ENCODE data around the gene SPAG8.
A peak's percentile ranks its signal among the peaks of the same experiment; 100 is the strongest.

Gene SPAG8

DNA sequence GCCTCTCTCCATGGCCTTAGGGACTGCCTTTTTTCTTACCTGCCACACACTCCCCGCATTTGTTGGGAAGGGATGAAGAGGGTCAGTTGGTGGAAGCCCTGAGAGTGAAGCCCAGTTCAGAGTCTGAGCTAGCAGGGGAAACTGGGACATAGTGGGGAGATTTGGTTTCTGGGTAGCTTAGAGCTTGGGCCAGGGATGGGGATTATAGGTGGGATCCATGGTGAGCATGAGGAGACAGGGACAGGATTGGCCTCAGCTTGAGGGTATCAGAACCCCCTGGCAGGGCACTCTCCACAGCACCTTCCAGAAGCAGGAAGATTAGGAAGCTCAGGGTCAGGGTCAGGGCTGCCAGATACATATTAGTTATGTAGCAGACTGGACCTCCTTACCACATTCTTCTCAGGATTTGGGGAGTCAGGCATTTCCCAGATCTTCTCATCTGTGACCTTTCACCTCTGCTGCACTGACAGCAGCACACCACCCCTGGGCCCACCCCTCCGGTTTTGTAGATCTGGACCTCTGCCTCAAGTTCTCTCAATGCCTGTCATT lies 40.3 kb upstream of the SPAG8 start:
- Histone ChIP-seq H3K4me1 (ENCODE audit: control insufficient read depth in 1 of 2, insufficient read depth in 2 of 2, low read length in 2 of 2) (no peaks in the 10 kb centered on the region), H3K9ac (ENCODE audit: low read depth in 1 of 2, low read length in 2 of 2) (no peak overlapping the region), H3K4me3 (ENCODE audit: low read depth in 1 of 2, low read length in 2 of 2) (no peak overlapping the region), H3K36me3 (ENCODE audit: control insufficient read depth in 1 of 2, insufficient read depth in 2 of 2, low read length in 2 of 2) (peaks cover 0 to 2% of the 10 kb centered on the region in 2 donors), H3K27ac (ENCODE audit: low read depth, low read length) (no peak overlapping the region), H3K27me3 (ENCODE audit: control insufficient read depth in 1 of 2, insufficient read depth in 2 of 2, low read length in 2 of 2) (no peaks in the 10 kb centered on the region), H3K9me3 (ENCODE audit: control insufficient read depth in 1 of 2, low read length in 2 of 2) (no peaks in the 10 kb centered on the region)

DNA sequence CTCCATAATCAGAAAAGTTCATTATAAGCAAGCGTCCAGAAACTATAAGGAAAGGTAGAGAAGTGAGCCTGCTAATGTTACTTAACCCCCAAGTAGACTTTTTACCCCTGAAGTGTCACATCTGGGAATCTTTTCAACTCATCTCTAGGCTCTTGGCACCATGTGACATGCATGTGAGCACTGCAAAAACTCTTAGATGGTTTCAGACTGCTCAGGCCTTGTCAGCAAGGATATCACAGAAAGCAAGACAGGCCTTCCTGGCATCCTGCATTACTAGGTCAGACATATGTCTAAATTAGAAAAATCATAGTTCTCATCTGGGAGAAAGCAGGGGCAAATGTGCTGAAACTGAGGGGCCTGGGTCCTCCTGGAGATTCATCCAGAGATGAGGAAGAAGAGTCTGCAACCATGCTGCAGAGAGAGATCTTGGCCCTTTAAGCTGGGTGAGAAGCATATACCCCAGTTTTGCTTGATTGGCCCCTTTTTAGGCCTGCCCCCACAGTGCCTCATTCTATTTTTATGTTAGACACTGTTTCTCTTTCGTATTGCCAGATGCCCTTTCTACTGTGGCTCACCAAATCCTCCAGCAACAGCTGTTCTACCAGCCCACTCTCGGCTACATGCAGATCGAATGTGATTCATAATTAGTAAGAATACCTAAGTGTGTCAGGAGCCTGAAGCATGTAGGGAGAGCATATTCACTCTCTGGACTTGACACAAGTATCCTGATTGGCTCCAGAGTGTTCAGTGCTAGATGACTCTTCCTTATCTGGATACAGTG lies 35.9 kb upstream of the SPAG8 start:
- no peaks in the 10 kb centered on the region for H3K27me3 ChIP-seq (ENCODE audit: control insufficient read depth in 1 of 2, insufficient read depth in 2 of 2, low read length in 2 of 2)
- H3K4me1 ChIP-seq (ENCODE audit: control insufficient read depth in 1 of 2, insufficient read depth in 2 of 2, low read length in 2 of 2), result peaks cover 15 to 18% of the 10 kb centered on the region in 2 donors
- H3K36me3 ChIP-seq (ENCODE audit: control insufficient read depth in 1 of 2, insufficient read depth in 2 of 2, low read length in 2 of 2), result peaks cover 8 to 11% of the 10 kb centered on the region in 2 donors
- H3K4me3 ChIP-seq (ENCODE audit: low read depth in 1 of 2, low read length in 2 of 2), result no peak overlapping the region
- H3K9ac ChIP-seq (ENCODE audit: low read depth in 1 of 2, low read length in 2 of 2), result no peak overlapping the region
- no peaks in the 10 kb centered on the region for H3K9me3 ChIP-seq (ENCODE audit: control insufficient read depth in 1 of 2, low read length in 2 of 2)
- no peak overlapping the region for H3K27ac ChIP-seq (ENCODE audit: low read depth, low read length)

DNA sequence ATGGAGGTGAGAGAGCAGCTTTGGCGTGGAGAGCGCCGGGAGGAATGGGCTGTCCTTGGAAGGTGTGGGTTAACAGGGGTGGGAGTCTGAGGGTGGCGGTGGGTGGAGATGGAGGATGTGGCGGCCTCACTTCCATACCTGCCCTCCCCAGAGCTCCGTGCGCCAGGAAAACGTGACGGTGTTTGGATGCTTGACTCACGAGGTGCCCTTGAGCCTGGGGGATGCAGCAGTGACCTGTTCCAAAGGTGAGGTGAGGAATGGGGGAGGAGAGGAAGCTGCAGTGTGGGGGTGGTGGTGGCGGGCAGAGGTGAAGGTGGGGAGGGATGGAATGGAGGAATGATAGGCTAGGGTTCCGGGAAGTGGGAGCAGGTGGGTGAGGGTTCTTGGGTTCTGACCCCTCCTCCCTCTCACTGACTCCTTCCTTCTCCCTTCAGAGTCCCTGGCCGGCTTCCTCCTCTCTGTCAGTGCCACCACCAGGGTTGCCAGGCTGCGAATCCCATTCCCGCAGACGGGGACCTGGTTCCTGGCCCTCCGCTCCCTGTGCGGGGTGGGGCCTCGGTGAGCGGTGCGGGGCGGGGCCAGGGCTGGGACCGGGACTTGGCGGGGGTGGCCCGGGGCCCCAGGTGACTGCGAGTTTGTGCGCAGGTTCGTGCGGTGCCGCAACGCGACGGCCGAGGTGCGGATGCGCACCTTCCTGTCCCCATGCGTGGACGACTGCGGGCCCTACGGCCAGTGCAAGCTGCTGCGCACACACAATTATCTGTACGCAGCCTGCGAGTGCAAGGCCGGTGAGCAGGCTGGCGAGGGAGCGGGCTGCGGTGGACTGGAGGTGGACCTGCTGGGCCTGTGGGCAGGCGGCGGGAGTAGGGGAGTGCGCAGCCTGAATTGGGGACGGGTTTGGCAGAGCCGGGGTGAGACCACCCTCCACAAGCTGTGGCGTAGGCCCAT lies 34.0 kb upstream of the SPAG8 start:
- H3K9me3 ChIP-seq (ENCODE audit: control insufficient read depth in 1 of 2, low read length in 2 of 2), result no peaks in the 10 kb centered on the region
- H3K27ac ChIP-seq (ENCODE audit: low read depth, low read length), result no peak overlapping the region
- H3K9ac ChIP-seq (ENCODE audit: low read depth in 1 of 2, low read length in 2 of 2), result no peak overlapping the region
- no peak overlapping the region for H3K4me3 ChIP-seq (ENCODE audit: low read depth in 1 of 2, low read length in 2 of 2)
- H3K36me3 ChIP-seq (ENCODE audit: control insufficient read depth in 1 of 2, insufficient read depth in 2 of 2, low read length in 2 of 2), result peaks cover 8 to 11% of the 10 kb centered on the region in 2 donors
- peaks cover 15 to 18% of the 10 kb centered on the region in 2 donors for H3K4me1 ChIP-seq (ENCODE audit: control insufficient read depth in 1 of 2, insufficient read depth in 2 of 2, low read length in 2 of 2)
- no peaks in the 10 kb centered on the region for H3K27me3 ChIP-seq (ENCODE audit: control insufficient read depth in 1 of 2, insufficient read depth in 2 of 2, low read length in 2 of 2)

DNA sequence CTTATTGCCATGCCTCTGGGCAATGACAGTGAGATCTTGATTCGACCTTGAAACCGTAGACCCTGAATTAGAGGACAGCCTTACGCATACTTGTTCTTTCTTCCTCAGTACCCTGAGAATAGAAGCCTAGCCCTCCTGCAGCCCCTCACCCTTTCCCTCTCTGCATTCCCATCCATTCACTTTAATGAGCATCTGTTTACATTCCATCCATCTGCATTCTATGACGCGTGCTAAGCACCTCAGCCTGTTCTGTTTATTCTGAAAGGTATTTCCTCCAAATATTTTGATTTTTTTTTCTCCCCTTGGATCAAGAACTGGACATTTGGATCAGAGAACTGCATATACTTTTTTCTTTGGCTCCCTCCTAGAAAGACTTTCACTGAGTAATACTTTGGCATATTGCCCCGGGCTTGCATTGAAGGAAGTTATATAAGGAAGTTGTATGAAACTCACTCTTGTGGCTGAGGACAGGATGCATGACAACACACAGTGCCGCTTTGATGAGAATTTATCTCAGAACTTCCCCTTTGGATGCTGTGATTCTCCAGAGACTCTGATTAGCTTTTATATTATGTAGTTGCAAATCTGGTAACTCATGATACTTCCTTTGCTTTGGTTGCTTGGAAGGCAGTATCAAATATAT lies 32.7 kb upstream of the SPAG8 start:
- Histone ChIP-seq H3K9ac (ENCODE audit: low read depth in 1 of 2, low read length in 2 of 2) (no peak overlapping the region), H3K36me3 (ENCODE audit: control insufficient read depth in 1 of 2, insufficient read depth in 2 of 2, low read length in 2 of 2) (peaks cover 8 to 11% of the 10 kb centered on the region in 2 donors), H3K9me3 (ENCODE audit: control insufficient read depth in 1 of 2, low read length in 2 of 2) (no peaks in the 10 kb centered on the region), H3K4me1 (ENCODE audit: control insufficient read depth in 1 of 2, insufficient read depth in 2 of 2, low read length in 2 of 2) (peaks cover 15 to 18% of the 10 kb centered on the region in 2 donors), H3K27me3 (ENCODE audit: control insufficient read depth in 1 of 2, insufficient read depth in 2 of 2, low read length in 2 of 2) (no peaks in the 10 kb centered on the region), H3K4me3 (ENCODE audit: low read depth in 1 of 2, low read length in 2 of 2) (no peak overlapping the region), H3K27ac (ENCODE audit: low read depth, low read length) (peak overlapping the region; percentile 11)

DNA sequence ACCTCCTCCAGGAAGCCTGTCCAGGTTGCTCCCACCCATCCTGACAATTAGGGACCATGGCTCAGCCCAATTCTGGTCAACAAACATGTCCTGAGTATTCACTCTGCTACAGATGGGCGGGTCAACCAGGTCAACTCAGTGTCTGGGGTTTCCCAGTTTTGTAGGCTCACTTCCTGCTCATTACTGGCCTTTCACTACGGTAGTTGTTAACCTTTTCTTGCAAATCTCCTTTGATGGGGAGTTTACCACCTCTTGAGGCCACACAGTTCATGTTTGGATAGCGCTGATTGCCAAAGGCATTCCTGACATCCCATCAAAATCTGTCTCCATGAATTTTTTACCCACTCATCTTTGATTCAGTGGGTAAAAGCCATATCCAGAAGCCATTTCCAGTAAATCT lies 30.7 kb upstream of the SPAG8 start:
- H3K36me3 ChIP-seq (ENCODE audit: control insufficient read depth in 1 of 2, insufficient read depth in 2 of 2, low read length in 2 of 2), result peaks cover 8 to 11% of the 10 kb centered on the region in 2 donors
- H3K9ac ChIP-seq (ENCODE audit: low read depth in 1 of 2, low read length in 2 of 2), result no peak overlapping the region
- peaks cover 15 to 18% of the 10 kb centered on the region in 2 donors for H3K4me1 ChIP-seq (ENCODE audit: control insufficient read depth in 1 of 2, insufficient read depth in 2 of 2, low read length in 2 of 2)
- no peak overlapping the region for H3K27ac ChIP-seq (ENCODE audit: low read depth, low read length)
- H3K4me3 ChIP-seq (ENCODE audit: low read depth in 1 of 2, low read length in 2 of 2), result no peak overlapping the region
- H3K27me3 ChIP-seq (ENCODE audit: control insufficient read depth in 1 of 2, insufficient read depth in 2 of 2, low read length in 2 of 2), result no peaks in the 10 kb centered on the region
- no peaks in the 10 kb centered on the region for H3K9me3 ChIP-seq (ENCODE audit: control insufficient read depth in 1 of 2, low read length in 2 of 2)

DNA sequence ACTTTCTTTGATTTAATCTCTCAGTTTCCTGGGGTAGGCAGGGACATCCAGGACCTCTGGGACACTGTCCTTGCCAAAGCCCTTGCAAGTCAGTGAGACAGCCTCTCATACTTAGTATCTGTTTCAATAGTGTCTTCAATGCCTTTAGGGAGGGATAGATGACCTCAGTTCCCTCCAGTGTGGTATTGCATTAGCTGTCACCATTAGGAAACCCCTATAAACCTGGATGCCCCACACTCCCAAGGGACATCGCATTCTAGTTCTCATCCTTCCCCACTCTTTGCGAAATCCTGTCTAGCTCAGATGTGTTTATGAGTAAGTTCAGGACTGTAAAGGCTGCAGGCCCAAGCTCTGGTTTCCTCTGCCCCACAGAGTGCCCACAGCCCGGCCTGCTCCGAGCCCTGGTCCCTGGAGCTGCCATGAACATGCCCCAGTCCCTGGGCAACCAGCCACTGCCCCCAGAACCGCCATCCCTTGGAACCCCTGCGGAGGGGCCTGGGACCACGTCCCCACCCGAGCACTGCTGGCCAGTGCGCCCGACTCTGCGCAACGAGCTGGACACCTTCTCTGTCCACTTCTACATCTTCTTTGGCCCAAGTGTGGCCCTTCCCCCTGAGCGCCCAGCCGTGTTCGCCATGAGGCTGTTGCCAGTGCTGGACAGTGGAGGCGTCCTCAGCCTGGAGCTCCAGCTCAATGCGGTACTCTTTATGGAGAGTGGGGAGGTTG lies 30.1 kb upstream of the SPAG8 start:
- H3K4me1 ChIP-seq (ENCODE audit: control insufficient read depth in 1 of 2, insufficient read depth in 2 of 2, low read length in 2 of 2), result peaks cover 15 to 18% of the 10 kb centered on the region in 2 donors
- no peak overlapping the region for H3K9ac ChIP-seq (ENCODE audit: low read depth in 1 of 2, low read length in 2 of 2)
- H3K27me3 ChIP-seq (ENCODE audit: control insufficient read depth in 1 of 2, insufficient read depth in 2 of 2, low read length in 2 of 2), result no peaks in the 10 kb centered on the region
- H3K27ac ChIP-seq (ENCODE audit: low read depth, low read length), result no peak overlapping the region
- no peak overlapping the region for H3K4me3 ChIP-seq (ENCODE audit: low read depth in 1 of 2, low read length in 2 of 2)
- H3K36me3 ChIP-seq (ENCODE audit: control insufficient read depth in 1 of 2, insufficient read depth in 2 of 2, low read length in 2 of 2), result peaks cover 7 to 8% of the 10 kb centered on the region in 2 donors
- no peaks in the 10 kb centered on the region for H3K9me3 ChIP-seq (ENCODE audit: control insufficient read depth in 1 of 2, low read length in 2 of 2)

DNA sequence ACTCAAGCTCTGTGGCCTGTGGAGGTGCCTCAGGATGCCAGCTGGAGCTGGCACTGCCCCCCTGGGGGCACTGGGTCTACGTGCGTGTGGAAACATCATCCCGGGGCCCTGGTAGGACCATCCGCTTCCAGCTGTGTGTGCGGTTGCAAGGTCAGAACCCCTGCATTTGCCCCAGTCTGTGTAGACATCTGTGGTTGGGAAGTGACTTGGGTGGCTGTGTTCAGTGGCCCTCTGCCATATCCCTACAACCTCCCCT lies 29.5 kb upstream of the SPAG8 start:
- Histone ChIP-seq H3K9me3 (ENCODE audit: control insufficient read depth in 1 of 2, low read length in 2 of 2) (no peaks in the 10 kb centered on the region), H3K4me3 (ENCODE audit: low read depth in 1 of 2, low read length in 2 of 2) (no peak overlapping the region), H3K9ac (ENCODE audit: low read depth in 1 of 2, low read length in 2 of 2) (no peak overlapping the region), H3K36me3 (ENCODE audit: control insufficient read depth in 1 of 2, insufficient read depth in 2 of 2, low read length in 2 of 2) (peaks cover 2% of the 10 kb centered on the region in 2 donors), H3K27me3 (ENCODE audit: control insufficient read depth in 1 of 2, insufficient read depth in 2 of 2, low read length in 2 of 2) (no peaks in the 10 kb centered on the region), H3K27ac (ENCODE audit: low read depth, low read length) (no peak overlapping the region), H3K4me1 (ENCODE audit: control insufficient read depth in 1 of 2, insufficient read depth in 2 of 2, low read length in 2 of 2) (peaks cover 14 to 15% of the 10 kb centered on the region in 2 donors)

DNA sequence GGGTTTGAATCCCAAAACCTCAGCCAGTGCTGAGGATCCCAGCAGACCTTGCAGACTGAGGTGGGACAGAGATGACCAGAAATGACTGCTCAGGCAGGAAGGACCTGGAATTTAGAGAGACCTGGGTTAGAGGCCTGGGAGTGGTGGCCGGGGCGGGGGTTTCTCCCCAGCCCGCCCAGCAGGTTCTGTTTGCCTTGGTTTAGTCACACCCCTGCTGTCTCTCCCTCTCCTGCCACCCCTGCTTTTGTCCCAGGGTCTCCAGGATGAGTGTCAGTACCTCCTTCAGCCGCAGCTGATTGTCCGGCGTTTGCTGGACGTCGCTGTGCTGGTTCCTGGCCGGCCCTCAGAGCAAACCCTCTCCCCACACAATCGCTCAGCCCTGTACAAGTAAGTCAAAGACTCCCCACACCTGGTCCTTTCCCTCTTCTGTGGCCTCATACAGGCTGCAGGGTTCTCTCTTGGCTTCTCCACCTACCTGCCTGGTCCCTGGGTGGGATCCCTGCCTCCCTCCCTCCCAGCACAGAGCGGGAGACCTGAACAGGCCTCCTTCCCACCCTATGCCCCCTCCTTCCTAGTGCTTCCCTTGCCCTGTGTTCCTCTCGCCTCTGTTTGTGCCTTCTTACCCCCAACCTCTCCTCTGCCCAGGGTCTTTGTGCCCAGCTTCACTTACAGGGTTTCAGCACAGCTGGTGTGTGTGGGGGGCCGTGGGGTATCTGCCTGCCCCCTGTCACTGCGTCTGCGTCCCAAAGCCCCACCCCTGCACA lies 29.0 kb upstream of the SPAG8 start:
- Histone ChIP-seq H3K36me3 (ENCODE audit: control insufficient read depth in 1 of 2, insufficient read depth in 2 of 2, low read length in 2 of 2) (no peaks in the 10 kb centered on the region), H3K27me3 (ENCODE audit: control insufficient read depth in 1 of 2, insufficient read depth in 2 of 2, low read length in 2 of 2) (no peaks in the 10 kb centered on the region), H3K27ac (ENCODE audit: low read depth, low read length) (no peak overlapping the region), H3K9me3 (ENCODE audit: control insufficient read depth in 1 of 2, low read length in 2 of 2) (no peaks in the 10 kb centered on the region), H3K4me3 (ENCODE audit: low read depth in 1 of 2, low read length in 2 of 2) (no peak overlapping the region), H3K9ac (ENCODE audit: low read depth in 1 of 2, low read length in 2 of 2) (no peak overlapping the region), H3K4me1 (ENCODE audit: control insufficient read depth in 1 of 2, insufficient read depth in 2 of 2, low read length in 2 of 2) (peaks cover 14 to 19% of the 10 kb centered on the region in 2 donors)

DNA sequence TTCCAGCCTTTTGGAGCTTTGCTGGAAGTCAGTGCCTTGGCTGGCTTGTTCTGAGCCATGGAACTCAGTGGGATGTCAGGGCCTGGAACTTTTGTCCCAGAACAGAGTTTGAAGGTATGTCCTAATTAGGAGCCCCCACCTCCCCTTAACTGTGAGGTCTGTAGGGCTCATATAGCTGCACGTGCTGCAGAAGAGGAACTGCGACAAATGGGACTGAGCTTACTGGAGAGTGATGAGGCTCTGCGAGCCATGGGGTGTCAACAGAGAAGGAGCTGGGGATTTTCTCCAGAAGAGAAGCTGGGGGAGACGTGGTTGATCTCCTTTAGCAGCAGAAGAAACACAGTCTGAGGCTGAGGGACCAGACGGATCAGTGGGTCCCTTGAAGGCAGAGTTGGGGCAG lies 27.9 kb upstream of the SPAG8 start:
- H3K27ac ChIP-seq (ENCODE audit: low read depth, low read length), result no peak overlapping the region
- no peak overlapping the region for H3K4me3 ChIP-seq (ENCODE audit: low read depth in 1 of 2, low read length in 2 of 2)
- no peaks in the 10 kb centered on the region for H3K36me3 ChIP-seq (ENCODE audit: control insufficient read depth in 1 of 2, insufficient read depth in 2 of 2, low read length in 2 of 2)
- H3K27me3 ChIP-seq (ENCODE audit: control insufficient read depth in 1 of 2, insufficient read depth in 2 of 2, low read length in 2 of 2), result no peaks in the 10 kb centered on the region
- no peak overlapping the region for H3K9ac ChIP-seq (ENCODE audit: low read depth in 1 of 2, low read length in 2 of 2)
- peaks cover 20 to 21% of the 10 kb centered on the region in 2 donors for H3K4me1 ChIP-seq (ENCODE audit: control insufficient read depth in 1 of 2, insufficient read depth in 2 of 2, low read length in 2 of 2)
- no peaks in the 10 kb centered on the region for H3K9me3 ChIP-seq (ENCODE audit: control insufficient read depth in 1 of 2, low read length in 2 of 2)
